GM12878 (cell line): ENCODE results near the gene TSEN34. TPM values are rescaled to one million over a fixed set of nuclear protein-coding genes. Genes with fewer than 3 reads are reported as not detected.

Source experiments
- CTCF ChIP-seq, 3 experiments: IDR thresholded peaks in 2 of 3; conservative IDR thresholded peaks in 1 of 3; 2 replicates each; pipeline ENCODE4 v1.5.1; 2011; ENCODE audit warnings: low read depth in 3 of 3, low read length in 3 of 3, mild to moderate bottlenecking in 3 of 3, control low read depth in 2 of 3, moderate library complexity in 2 of 3, inconsistent platforms in 1 of 3, mixed read lengths in 1 of 3; ENCODE audit not compliant: control insufficient read depth in 2 of 3, insufficient read depth in 1 of 3; ENCODE audit errors: extremely low read depth in 1 of 3
- HDAC2 ChIP-seq: fragments of 200-600 bp; sonication (generic); IDR thresholded peaks from 2 replicates; pipeline ENCODE4 v1.6.1; 2017
- MEF2B ChIP-seq: fragments of 450-650 bp; IDR thresholded peaks from 2 replicates; pipeline ENCODE4 v1.6.1; 2018; ENCODE audit warnings: mild to moderate bottlenecking, moderate library complexity; ENCODE audit not compliant: partially characterized antibody, poor library complexity, severe bottlenecking
- MYB ChIP-seq: fragments of 150-350 bp; IDR thresholded peaks from 2 replicates; pipeline ENCODE4 v1.6.1; 2014; ENCODE audit warnings: mild to moderate bottlenecking, low read depth, low read length, borderline replicate concordance
- PRDM15 ChIP-seq: fragments of 450-650 bp; formaldehyde crosslinking; IDR thresholded peaks from 2 replicates; pipeline ENCODE4 v1.4.0; 2020; ENCODE audit warnings: mild to moderate bottlenecking, moderate library complexity
- RB1 ChIP-seq: fragments of 450-650 bp; formaldehyde crosslinking; IDR thresholded peaks from 2 replicates; pipeline ENCODE4 v1.6.1; 2017; ENCODE audit warnings: mild to moderate bottlenecking, borderline replicate concordance
- REST ChIP-seq: IDR thresholded peaks from 2 replicates; pipeline ENCODE4 v1.6.1; 2012; ENCODE audit warnings: mild to moderate bottlenecking, low read depth, low read length
- SP1 ChIP-seq: IDR thresholded peaks from one replicate; pipeline ENCODE4 v1.6.1; 2011; ENCODE audit warnings: low read depth, low read length
- SUZ12 ChIP-seq: fragments of 200-600 bp; sonication (generic); IDR thresholded peaks from one replicate; pipeline ENCODE4 v1.6.1; 2018; ENCODE audit warnings: antibody characterized with exemption, mild to moderate bottlenecking; ENCODE audit not compliant: unreplicated experiment
- YBX1 ChIP-seq: fragments of 450-650 bp; IDR thresholded peaks from 2 replicates; pipeline ENCODE4 v1.6.1; 2016; ENCODE audit warnings: antibody characterized with exemption
- ZBTB33 ChIP-seq: fragments of 450-650 bp; IDR thresholded peaks from 2 replicates; pipeline ENCODE4 v1.6.1; 2017; ENCODE audit warnings: mild to moderate bottlenecking
- ZNF687 ChIP-seq: fragments of 450-650 bp; IDR thresholded peaks from 2 replicates; pipeline ENCODE4 v1.6.1; 2017; ENCODE audit warnings: mild to moderate bottlenecking, moderate library complexity
- polyA plus RNA-seq, 11 experiments: library from polyadenylated mRNA; depleted of rRNA in 4 of 11; unstranded in 6 of 11; stranded (reverse) in 5 of 11; fragments of >200 nt; fragmentation: Nextera tagmentation in 4 of 11; fragmentation: Illumina TruSeq in 1 of 11; extraction: Ambion mirVana in 4 of 11; extraction: Trizol in 1 of 11; gene quantifications; 1 replicate in 1 of 11; 2 replicates in 10 of 11; pipeline versions ENCODE4 v1.2.1 to v1.2.3, GENCODE V29; 2011 to 2016; ENCODE audit warnings: inconsistent platforms in 2 of 11, missing spikeins in 2 of 11, low read depth in 1 of 11
- total RNA-seq, 4 experiments: library from RNA; depleted of rRNA in 3 of 4; stranded (reverse); fragments of >200 nt in 3 of 4; fragmentation: Illumina TruSeq in 1 of 4; extraction: Trizol in 1 of 4; gene quantifications; 2 replicates each; pipeline versions ENCODE4 v1.2.1 to v1.2.3, GENCODE V29; 2013 to 2021

The TSEN34 gene
- total and polyA plus RNA-seq, 10 of the 15 experiments (the other 5 are each of a cell fraction or from before 2014, with no cell fraction given): 1.0 to 35.9 (median 16.8) TPM

GRCh38 chr19:54207983-54208783 is 17.1 kb downstream of the TSEN34 start (continued):
- TF ChIP-seq ZNF687 (peak; percentile 52; the same call in 1 of the 2 replicates), PRDM15 (no peak), REST (peak; percentile 60; the same call in 1 of the 2 replicates), ZBTB33 (no peak), RB1 (no peak), SUZ12 (no peak), YBX1 (no peak), SP1 (peak; percentile 28), MEF2B (peak; percentile 53), HDAC2 (no peak), MYB (no peak), CTCF (IDR thresholded peaks at IDR 0.05 in 2 of 3, conservative IDR thresholded peaks at IDR 0.05 in 1 of 3; ENCODE audit: control insufficient read depth in 2 of 3, extremely low read depth in 1 of 3, insufficient read depth in 1 of 3, low read depth in 3 of 3, low read length in 3 of 3) (no peak)
